Measurements from ENCODE around the gene METRNL. TPM values are rescaled to one million over a fixed set of nuclear protein-coding genes. Genes with fewer than 3 reads are reported as not detected.

Gene METRNL
- polyA plus RNA-seq, 1 donor from 2014 or later, result 15.1 TPM

DNA sequence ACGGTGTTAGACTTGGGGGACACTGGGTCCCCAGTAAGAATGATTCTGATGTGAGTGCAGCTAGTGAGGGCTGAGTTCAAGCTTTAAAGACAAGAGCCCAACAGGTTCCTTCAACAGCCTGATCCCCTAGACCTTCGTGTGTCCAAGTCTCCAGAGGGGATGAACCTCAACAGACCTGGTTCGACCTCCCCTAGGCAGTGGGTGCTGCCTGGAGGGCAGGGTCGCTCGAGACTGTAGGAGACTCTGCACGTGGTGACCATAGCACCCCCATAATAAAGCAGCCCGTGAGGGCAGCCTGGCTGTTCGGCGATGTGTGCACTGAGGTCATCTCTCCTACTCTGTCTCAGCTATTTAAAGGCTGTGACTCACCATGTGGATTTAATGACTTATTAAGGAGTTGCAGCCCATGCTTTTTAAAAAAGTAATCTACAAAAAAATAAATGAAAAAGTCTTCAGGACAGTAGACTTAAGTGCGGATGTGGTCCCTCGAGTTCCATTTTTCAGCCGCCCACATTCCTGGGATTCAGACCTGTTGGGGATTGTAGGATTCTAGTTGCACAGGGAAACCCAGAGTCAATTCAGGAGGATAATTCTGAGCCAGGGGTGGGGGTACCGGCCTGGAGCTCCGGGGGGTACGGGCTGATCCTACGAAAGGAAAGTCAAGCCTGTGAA lies 23.4 kb upstream of the METRNL start:
- no peaks in the 10 kb centered on the region for H3K9me3 ChIP-seq (ENCODE audit: low read length)
- no peaks in the 10 kb centered on the region for H3F3A ChIP-seq (ENCODE audit: insufficient read depth, low read length, poor library complexity, severe bottlenecking)
- H3K9ac ChIP-seq (ENCODE audit: low read length), result no peak overlapping the region
- TF ChIP-seq POLR2AphosphoS5 (IDR thresholded peaks at IDR 0.05), result no peak
- TF ChIP-seq, protein P1, sequence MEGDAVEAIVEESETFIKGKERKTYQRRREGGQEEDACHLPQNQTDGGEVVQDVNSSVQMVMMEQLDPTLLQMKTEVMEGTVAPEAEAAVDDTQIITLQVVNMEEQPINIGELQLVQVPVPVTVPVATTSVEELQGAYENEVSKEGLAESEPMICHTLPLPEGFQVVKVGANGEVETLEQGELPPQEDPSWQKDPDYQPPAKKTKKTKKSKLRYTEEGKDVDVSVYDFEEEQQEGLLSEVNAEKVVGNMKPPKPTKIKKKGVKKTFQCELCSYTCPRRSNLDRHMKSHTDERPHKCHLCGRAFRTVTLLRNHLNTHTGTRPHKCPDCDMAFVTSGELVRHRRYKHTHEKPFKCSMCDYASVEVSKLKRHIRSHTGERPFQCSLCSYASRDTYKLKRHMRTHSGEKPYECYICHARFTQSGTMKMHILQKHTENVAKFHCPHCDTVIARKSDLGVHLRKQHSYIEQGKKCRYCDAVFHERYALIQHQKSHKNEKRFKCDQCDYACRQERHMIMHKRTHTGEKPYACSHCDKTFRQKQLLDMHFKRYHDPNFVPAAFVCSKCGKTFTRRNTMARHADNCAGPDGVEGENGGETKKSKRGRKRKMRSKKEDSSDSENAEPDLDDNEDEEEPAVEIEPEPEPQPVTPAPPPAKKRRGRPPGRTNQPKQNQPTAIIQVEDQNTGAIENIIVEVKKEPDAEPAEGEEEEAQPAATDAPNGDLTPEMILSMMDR (IDR thresholded peaks at IDR 0.05; ENCODE audit: poor library complexity, severe bottlenecking), result no peak
- no peak for TF ChIP-seq EZH2 (IDR thresholded peaks at IDR 0.05; ENCODE audit: borderline replicate concordance, insufficient read depth, low read length, poor library complexity, severe bottlenecking)
- no peak for TF ChIP-seq SMC3 (conservative IDR thresholded peaks at IDR 0.05; ENCODE audit: poor library complexity)
- TF ChIP-seq MXI1 (conservative IDR thresholded peaks at IDR 0.05; ENCODE audit: poor library complexity, severe bottlenecking), result no peak
- TF ChIP-seq EP300 (conservative IDR thresholded peaks at IDR 0.05; ENCODE audit: poor library complexity, severe bottlenecking), result no peak
- TF ChIP-seq, protein P2, sequence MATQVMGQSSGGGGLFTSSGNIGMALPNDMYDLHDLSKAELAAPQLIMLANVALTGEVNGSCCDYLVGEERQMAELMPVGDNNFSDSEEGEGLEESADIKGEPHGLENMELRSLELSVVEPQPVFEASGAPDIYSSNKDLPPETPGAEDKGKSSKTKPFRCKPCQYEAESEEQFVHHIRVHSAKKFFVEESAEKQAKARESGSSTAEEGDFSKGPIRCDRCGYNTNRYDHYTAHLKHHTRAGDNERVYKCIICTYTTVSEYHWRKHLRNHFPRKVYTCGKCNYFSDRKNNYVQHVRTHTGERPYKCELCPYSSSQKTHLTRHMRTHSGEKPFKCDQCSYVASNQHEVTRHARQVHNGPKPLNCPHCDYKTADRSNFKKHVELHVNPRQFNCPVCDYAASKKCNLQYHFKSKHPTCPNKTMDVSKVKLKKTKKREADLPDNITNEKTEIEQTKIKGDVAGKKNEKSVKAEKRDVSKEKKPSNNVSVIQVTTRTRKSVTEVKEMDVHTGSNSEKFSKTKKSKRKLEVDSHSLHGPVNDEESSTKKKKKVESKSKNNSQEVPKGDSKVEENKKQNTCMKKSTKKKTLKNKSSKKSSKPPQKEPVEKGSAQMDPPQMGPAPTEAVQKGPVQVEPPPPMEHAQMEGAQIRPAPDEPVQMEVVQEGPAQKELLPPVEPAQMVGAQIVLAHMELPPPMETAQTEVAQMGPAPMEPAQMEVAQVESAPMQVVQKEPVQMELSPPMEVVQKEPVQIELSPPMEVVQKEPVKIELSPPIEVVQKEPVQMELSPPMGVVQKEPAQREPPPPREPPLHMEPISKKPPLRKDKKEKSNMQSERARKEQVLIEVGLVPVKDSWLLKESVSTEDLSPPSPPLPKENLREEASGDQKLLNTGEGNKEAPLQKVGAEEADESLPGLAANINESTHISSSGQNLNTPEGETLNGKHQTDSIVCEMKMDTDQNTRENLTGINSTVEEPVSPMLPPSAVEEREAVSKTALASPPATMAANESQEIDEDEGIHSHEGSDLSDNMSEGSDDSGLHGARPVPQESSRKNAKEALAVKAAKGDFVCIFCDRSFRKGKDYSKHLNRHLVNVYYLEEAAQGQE (IDR thresholded peaks at IDR 0.05; ENCODE audit: borderline replicate concordance), result no peak
- no peak for TF ChIP-seq TAF1 (IDR thresholded peaks at IDR 0.05; ENCODE audit: low read depth)
- no peak for TF ChIP-seq RAD21 (conservative IDR thresholded peaks at IDR 0.05)
- no peaks in the 10 kb centered on the region for H3K79me2 ChIP-seq (replicated peaks; ENCODE audit: insufficient read depth, low read length)
- no peaks in the 10 kb centered on the region for H3K36me3 ChIP-seq (ENCODE audit: insufficient read depth, low read length)
- H2AFZ ChIP-seq (ENCODE audit: low read depth, low read length), result no peak overlapping the region
- no peaks in the 10 kb centered on the region for H3K9me2 ChIP-seq (ENCODE audit: insufficient read depth, low read length)
- H4K20me1 ChIP-seq (ENCODE audit: insufficient read depth), result no peaks in the 10 kb centered on the region
- no peak overlapping the region for H3K4me2 ChIP-seq (ENCODE audit: low read length)
- H3K27ac ChIP-seq (ENCODE audit: low read length), result no peak overlapping the region
- no peaks in the 10 kb centered on the region for H3K27me3 ChIP-seq (ENCODE audit: insufficient read depth, low read depth, low read length)
- H3K4me3 ChIP-seq (ENCODE audit: low read length), result no peak overlapping the region

GRCh38 chr17:83056583-83057396 lies 22.6 kb upstream of the METRNL start:
- H2AFZ ChIP-seq (ENCODE audit: low read depth, low read length), result no peak overlapping the region

More at GRCh38 chr17:83056583-83057396, 22.6 kb upstream of the METRNL start:
- TF ChIP-seq SMC3 (conservative IDR thresholded peaks at IDR 0.05; ENCODE audit: poor library complexity) (no peak), RAD21 (conservative IDR thresholded peaks at IDR 0.05) (no peak)
- Histone ChIP-seq H3K36me3 (ENCODE audit: insufficient read depth, low read length) (no peaks in the 10 kb centered on the region), H4K20me1 (ENCODE audit: insufficient read depth) (no peaks in the 10 kb centered on the region), H3F3A (ENCODE audit: insufficient read depth, low read length, poor library complexity, severe bottlenecking) (no peaks in the 10 kb centered on the region), H3K4me2 (ENCODE audit: low read length) (no peak overlapping the region), H3K27ac (ENCODE audit: low read length) (no peak overlapping the region), H3K9me2 (ENCODE audit: insufficient read depth, low read length) (no peaks in the 10 kb centered on the region), H3K27me3 (ENCODE audit: insufficient read depth, low read depth, low read length) (no peaks in the 10 kb centered on the region), H3K4me3 (ENCODE audit: low read length) (no peak overlapping the region), H3K79me2 (replicated peaks; ENCODE audit: insufficient read depth, low read length) (no peaks in the 10 kb centered on the region), H3K9me3 (ENCODE audit: low read length) (no peaks in the 10 kb centered on the region), H3K9ac (ENCODE audit: low read length) (no peak overlapping the region)
